SK-N-SH treated with all-trans-retinoic acid at 6 μM for 48 hours (cell line): ENCODE results near the gene MGAT3.

Experiments
- ATAC-seq: fragments of 200-7000 bp; cut with Tn5 transposase; 3 replicates; pipeline ENCODE4 v1.9.1; 2020; ENCODE audit warnings: mild to moderate bottlenecking, moderate library complexity
- ARNTL ChIP-seq: fragments of 450-650 bp; formaldehyde crosslinking; IDR thresholded peaks from 2 replicates; pipeline ENCODE4 v1.5.0; 2020; ENCODE audit warnings: low read depth, mild to moderate bottlenecking, moderate library complexity, borderline replicate concordance
- CSDC2 ChIP-seq: fragments of 250-450 bp; sonication (Bioruptor Pico); IDR thresholded peaks from 2 replicates; pipeline ENCODE4 v1.5.0; 2020; ENCODE audit warnings: mild to moderate bottlenecking, moderate library complexity
- ESRRG ChIP-seq: fragments of 250-450 bp; sonication (Bioruptor Pico); IDR thresholded peaks from 2 replicates; pipeline ENCODE4 v1.6.1; 2021; ENCODE audit warnings: mild to moderate bottlenecking
- GLIS3 ChIP-seq: fragments of 250-450 bp; sonication (Bioruptor Pico); IDR thresholded peaks from 2 replicates; pipeline ENCODE4 v1.5.0; 2020; ENCODE audit warnings: mild to moderate bottlenecking, moderate library complexity
- OSR1 ChIP-seq: fragments of 250-450 bp; sonication (Bioruptor Pico); IDR thresholded peaks from 2 replicates; pipeline ENCODE4 v1.8.0; 2022; ENCODE audit warnings: moderate library complexity, mild to moderate bottlenecking, inconsistent platforms
- POU6F1 ChIP-seq: fragments of 250-450 bp; sonication (Bioruptor Pico); IDR thresholded peaks from 2 replicates; pipeline ENCODE4 v1.8.0; 2021; ENCODE audit warnings: low read depth, mild to moderate bottlenecking, moderate library complexity, borderline replicate concordance
- RARB ChIP-seq: fragments of 250-450 bp; sonication (Bioruptor Pico); IDR thresholded peaks from 2 replicates; pipeline ENCODE4 v1.8.0; 2021; ENCODE audit warnings: mild to moderate bottlenecking, moderate library complexity
- SNAI2 ChIP-seq: fragments of 250-450 bp; sonication (Bioruptor Pico); IDR thresholded peaks from 2 replicates; pipeline ENCODE4 v1.5.0; 2020; ENCODE audit warnings: mild to moderate bottlenecking, moderate library complexity
- TCF4 ChIP-seq: fragments of 250-450 bp; sonication (Bioruptor Pico); IDR thresholded peaks from 2 replicates; pipeline ENCODE4 v1.8.0; 2021; ENCODE audit warnings: mild to moderate bottlenecking, moderate library complexity, borderline replicate concordance
- TSHZ2 ChIP-seq: fragments of 250-450 bp; sonication (Bioruptor Pico); IDR thresholded peaks from 2 replicates; pipeline ENCODE4 v1.5.0; 2020; ENCODE audit warnings: mild to moderate bottlenecking, moderate library complexity
- ZC3H10 ChIP-seq: fragments of 250-450 bp; sonication (Bioruptor Pico); IDR thresholded peaks from 2 replicates; pipeline ENCODE4 v1.5.1; 2021; ENCODE audit warnings: mild to moderate bottlenecking, moderate library complexity
- ZFP3 ChIP-seq: fragments of 250-450 bp; sonication (Bioruptor Pico); IDR thresholded peaks from 2 replicates; pipeline ENCODE4 v1.5.0; 2020; ENCODE audit warnings: mild to moderate bottlenecking, moderate library complexity
- ZFP30 ChIP-seq: fragments of 450-650 bp; formaldehyde crosslinking; IDR thresholded peaks from 2 replicates; pipeline ENCODE4 v1.5.0; 2022; ENCODE audit warnings: mild to moderate bottlenecking, moderate library complexity
- ZNF565 ChIP-seq: fragments of 450-650 bp; formaldehyde crosslinking; conservative IDR thresholded peaks from 2 replicates; pipeline ENCODE4 v1.5.0; 2020; ENCODE audit warnings: low read depth, mild to moderate bottlenecking, moderate library complexity
- ZNF70 ChIP-seq: fragments of 450-650 bp; formaldehyde crosslinking; IDR thresholded peaks from 2 replicates; pipeline ENCODE4 v1.5.0; 2020; ENCODE audit warnings: mild to moderate bottlenecking, moderate library complexity
- ZNF8 ChIP-seq: fragments of 450-650 bp; formaldehyde crosslinking; IDR thresholded peaks from 2 replicates; pipeline ENCODE4 v1.5.0; 2020; ENCODE audit warnings: mild to moderate bottlenecking, moderate library complexity
- TF ChIP-seq, protein P1 (sequence below): fragments of 250-450 bp; sonication (Bioruptor Pico); IDR thresholded peaks from 2 replicates; pipeline ENCODE4 v1.8.0; 2020; ENCODE audit warnings: mild to moderate bottlenecking, moderate library complexity, borderline replicate concordance
- TF ChIP-seq, protein P2 (sequence below): fragments of 250-450 bp; sonication (Bioruptor Pico); IDR thresholded peaks from 2 replicates; pipeline ENCODE4 v1.5.1; 2021; ENCODE audit warnings: mild to moderate bottlenecking, moderate library complexity

MGAT3 gene

GRCh38 chr22:39448205-39449054 is 8.4 kb upstream of the MGAT3 start:
- ATAC-seq, result no peak

GRCh38 chr22:39449708-39450107 is 7.1 kb upstream of the MGAT3 start:
- ATAC-seq, result no peak
- TF ChIP-seq POU6F1 (CRISPR knock-in tag) (no peak), ZC3H10 (CRISPR knock-in tag) (no peak), ESRRG (CRISPR knock-in tag) (no peak), SNAI2 (CRISPR knock-in tag) (no peak), CSDC2 (CRISPR knock-in tag) (no peak), ZNF565 (no peak), GLIS3 (CRISPR knock-in tag) (no peak), TSHZ2 (no peak)

More at GRCh38 chr22:39448205-39449054, 8.4 kb upstream of the MGAT3 start:
- TF ChIP-seq TSHZ2 (no peak), GLIS3 (CRISPR knock-in tag) (no peak)

DNA sequence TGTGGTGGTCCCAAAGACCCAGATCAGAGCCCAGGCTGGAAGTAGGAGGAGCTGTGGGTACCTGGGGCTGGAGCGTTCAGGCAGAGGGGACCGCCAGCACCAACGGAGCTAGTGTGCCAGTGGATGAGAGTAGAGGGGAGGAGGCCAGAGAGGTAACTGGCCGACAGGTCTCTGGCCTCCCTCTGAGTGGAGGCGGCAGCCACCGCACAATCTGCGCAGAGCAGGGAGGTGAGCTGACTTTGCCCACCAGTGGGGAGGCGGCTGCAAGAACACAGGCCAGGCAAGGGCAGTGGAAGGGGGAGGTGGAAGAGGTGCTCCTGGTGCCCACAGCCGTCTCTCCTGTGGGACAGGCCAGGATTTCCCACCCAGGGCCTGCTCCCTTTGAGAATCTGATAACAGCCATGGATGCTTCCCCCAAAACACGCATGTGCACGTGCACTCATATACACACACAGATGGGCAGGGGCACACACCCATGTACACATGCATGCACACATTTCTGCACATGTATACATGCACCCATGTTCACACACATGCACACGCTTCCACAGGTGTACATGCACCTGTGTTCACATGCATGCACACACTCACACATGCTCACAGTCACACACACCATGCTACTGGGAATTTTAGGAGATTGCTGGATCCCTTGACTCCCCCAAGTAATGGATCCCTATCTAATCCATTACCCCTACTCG is 6.4 kb upstream of the MGAT3 start:
- ATAC-seq, result no peak
- no peak for TF ChIP-seq OSR1 (CRISPR knock-in tag)
- TF ChIP-seq ZNF70 (CRISPR knock-in tag), result no peak
- no peak for TF ChIP-seq ZC3H10 (CRISPR knock-in tag)

DNA sequence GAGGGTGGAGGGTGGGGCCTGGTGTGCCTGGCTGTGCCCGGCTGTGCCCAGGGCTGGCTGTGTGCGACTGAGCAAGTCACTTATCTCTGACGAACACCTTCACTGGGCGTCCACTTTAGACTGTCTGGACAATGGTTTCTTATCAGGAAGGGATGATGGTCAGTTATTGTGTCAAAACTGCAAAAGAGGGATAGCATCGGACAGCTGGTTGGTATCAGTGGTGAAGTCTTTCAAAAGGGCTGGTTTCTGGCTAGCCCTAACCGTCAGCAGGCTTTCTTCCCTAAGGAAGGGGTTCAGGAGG is 4.1 kb upstream of the MGAT3 start:
- TF ChIP-seq ZNF8 (CRISPR knock-in tag) (no peak), ZC3H10 (CRISPR knock-in tag) (no peak), CSDC2 (CRISPR knock-in tag) (no peak), OSR1 (CRISPR knock-in tag) (no peak), TCF4 (CRISPR knock-in tag) (no peak), RARB (CRISPR knock-in tag) (no peak), ZFP3 (CRISPR knock-in tag) (no peak), ARNTL (CRISPR knock-in tag) (no peak), ESRRG (CRISPR knock-in tag) (no peak), ZNF70 (CRISPR knock-in tag) (no peak), ZFP30 (no peak)
- TF ChIP-seq, protein P1, sequence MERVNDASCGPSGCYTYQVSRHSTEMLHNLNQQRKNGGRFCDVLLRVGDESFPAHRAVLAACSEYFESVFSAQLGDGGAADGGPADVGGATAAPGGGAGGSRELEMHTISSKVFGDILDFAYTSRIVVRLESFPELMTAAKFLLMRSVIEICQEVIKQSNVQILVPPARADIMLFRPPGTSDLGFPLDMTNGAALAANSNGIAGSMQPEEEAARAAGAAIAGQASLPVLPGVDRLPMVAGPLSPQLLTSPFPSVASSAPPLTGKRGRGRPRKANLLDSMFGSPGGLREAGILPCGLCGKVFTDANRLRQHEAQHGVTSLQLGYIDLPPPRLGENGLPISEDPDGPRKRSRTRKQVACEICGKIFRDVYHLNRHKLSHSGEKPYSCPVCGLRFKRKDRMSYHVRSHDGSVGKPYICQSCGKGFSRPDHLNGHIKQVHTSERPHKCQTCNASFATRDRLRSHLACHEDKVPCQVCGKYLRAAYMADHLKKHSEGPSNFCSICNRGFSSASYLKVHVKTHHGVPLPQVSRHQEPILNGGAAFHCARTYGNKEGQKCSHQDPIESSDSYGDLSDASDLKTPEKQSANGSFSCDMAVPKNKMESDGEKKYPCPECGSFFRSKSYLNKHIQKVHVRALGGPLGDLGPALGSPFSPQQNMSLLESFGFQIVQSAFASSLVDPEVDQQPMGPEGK (CRISPR knock-in tag), result no peak
- TF ChIP-seq, protein P2, sequence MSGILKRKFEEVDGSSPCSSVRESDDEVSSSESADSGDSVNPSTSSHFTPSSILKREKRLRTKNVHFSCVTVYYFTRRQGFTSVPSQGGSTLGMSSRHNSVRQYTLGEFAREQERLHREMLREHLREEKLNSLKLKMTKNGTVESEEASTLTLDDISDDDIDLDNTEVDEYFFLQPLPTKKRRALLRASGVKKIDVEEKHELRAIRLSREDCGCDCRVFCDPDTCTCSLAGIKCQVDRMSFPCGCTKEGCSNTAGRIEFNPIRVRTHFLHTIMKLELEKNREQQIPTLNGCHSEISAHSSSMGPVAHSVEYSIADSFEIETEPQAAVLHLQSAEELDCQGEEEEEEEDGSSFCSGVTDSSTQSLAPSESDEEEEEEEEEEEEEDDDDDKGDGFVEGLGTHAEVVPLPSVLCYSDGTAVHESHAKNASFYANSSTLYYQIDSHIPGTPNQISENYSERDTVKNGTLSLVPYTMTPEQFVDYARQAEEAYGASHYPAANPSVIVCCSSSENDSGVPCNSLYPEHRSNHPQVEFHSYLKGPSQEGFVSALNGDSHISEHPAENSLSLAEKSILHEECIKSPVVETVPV, result no peak
- no peak for ATAC-seq
